A549 (cell line): Measurements from ENCODE around the gene CD300A.

ENCODE experiments used
- EP300 ChIP-seq, 2 experiments: fragments of >200 bp; sonication (Bioruptor Twin); formaldehyde crosslinking; IDR thresholded peaks; 2 replicates in 1 of 2; 3 replicates in 1 of 2; pipeline ENCODE4 v1.6.1; 2016 to 2017
- POLR2A ChIP-seq: IDR thresholded peaks from 2 replicates; pipeline ENCODE4 v1.6.1; 2012; ENCODE audit warnings: mild to moderate bottlenecking, low read length
- REST ChIP-seq: fragments of 200-600 bp; sonication (generic); IDR thresholded peaks from 2 replicates; pipeline ENCODE4 v1.6.1; 2016; ENCODE audit warnings: antibody characterized with exemption, mild to moderate bottlenecking, moderate library complexity
- TF ChIP-seq, protein P1 (sequence below): fragments of >200 bp; sonication (Bioruptor Twin); formaldehyde crosslinking; IDR thresholded peaks from 3 replicates; pipeline ENCODE4 v1.5.1; 2016

- TF ChIP-seq REST, result no peak
- TF ChIP-seq, protein P1, sequence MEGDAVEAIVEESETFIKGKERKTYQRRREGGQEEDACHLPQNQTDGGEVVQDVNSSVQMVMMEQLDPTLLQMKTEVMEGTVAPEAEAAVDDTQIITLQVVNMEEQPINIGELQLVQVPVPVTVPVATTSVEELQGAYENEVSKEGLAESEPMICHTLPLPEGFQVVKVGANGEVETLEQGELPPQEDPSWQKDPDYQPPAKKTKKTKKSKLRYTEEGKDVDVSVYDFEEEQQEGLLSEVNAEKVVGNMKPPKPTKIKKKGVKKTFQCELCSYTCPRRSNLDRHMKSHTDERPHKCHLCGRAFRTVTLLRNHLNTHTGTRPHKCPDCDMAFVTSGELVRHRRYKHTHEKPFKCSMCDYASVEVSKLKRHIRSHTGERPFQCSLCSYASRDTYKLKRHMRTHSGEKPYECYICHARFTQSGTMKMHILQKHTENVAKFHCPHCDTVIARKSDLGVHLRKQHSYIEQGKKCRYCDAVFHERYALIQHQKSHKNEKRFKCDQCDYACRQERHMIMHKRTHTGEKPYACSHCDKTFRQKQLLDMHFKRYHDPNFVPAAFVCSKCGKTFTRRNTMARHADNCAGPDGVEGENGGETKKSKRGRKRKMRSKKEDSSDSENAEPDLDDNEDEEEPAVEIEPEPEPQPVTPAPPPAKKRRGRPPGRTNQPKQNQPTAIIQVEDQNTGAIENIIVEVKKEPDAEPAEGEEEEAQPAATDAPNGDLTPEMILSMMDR, result no peak
- no peak for TF ChIP-seq POLR2A
- no peak for TF ChIP-seq EP300 (IDR thresholded peaks at IDR 0.05)
Measured at GRCh38 chr17:74524653-74525464, 58.4 kb downstream of the CD300A start.
